HG03439 (cell line): Measurements from ENCODE around the gene ZFPL1.

ENCODE experiments used
- ATAC-seq: cut with Tn5 transposase; IDR thresholded peaks from one replicate; pipeline ENCODE4 v1.9.1; 2021; ENCODE audit warnings: mild to moderate bottlenecking, moderate library complexity; ENCODE audit not compliant: unreplicated experiment

Gene ZFPL1

GRCh38 chr11:65083834-65084597, at the start of gene ZFPL1, which contains the start of gene CDCA5:
Gene ZFPL1 (plus strand): TSS chr11:65084222. CDS start chr11:65084699, 477 bp downstream.
Gene CDCA5 (minus strand): TSS chr11:65084040. CDS start chr11:65083978, 62 bp downstream.
- peak; percentile 80 for ATAC-seq

DNA sequence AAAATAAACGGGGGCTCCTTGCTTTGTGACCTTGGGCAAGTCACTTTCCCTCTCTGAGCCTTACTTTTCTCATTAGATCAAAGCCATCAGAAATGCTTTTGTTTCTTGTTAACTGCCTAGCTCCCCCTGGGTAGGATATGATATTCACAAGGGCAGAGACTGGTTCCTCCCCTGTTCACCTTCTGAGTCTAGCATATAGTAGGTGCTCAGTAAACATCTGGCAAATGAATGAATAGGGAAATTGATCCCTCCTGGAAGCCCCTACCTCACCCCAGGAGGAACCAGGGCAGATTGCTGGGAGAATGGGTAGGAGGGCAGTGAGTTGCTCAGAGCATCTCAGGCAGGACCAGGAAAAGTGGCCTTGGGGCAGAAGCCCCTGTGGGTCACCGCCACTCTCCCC, 49.6 kb upstream of the ZFPL1 start:
- ATAC-seq, result no peak

GRCh38 chr11:65035579-65035978, 48.4 kb upstream of the ZFPL1 start:
- no peak for ATAC-seq

DNA sequence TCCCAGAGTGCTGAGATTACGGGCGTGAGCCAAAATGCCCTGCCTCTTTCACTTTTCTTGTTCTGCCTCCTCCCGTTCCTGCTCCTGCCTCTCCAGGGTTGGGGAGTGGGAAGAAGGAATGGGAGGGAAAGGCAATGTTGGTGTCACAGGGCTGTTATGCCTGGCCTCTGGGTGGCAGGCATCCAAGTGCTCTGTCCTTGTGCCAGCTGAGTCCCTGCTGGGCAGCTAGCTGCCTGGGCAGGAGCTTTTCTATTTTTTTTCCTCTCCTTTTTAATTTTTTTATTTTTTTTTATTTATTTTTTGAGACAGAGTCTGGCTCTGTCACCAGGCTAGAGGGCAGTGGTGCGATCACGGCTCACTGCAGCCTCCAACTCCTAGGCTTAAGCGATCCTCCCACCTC, 47.1 kb upstream of the ZFPL1 start:
- ATAC-seq, result no peak

DNA sequence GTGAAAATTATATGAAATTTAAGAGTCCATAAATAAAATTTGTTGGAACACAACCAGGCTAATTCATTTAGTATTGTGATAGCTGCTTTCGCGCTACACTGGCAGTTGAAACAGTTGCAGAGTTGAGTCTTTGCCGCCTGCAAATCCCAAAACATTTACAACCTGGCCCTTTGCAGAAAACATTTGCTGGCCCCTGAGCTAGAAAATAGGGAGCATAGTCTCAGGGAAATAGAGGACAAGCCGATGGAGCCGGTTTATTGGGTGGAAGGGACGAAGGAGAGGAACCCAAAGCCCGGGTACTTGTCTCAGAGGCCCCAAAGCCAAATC, 43.5 kb upstream of the ZFPL1 start:
- no peak for ATAC-seq

GRCh38 chr11:65040847-65041622, 43.0 kb upstream of the ZFPL1 start, which contains the start of gene SAC3D1:
Gene SAC3D1 (plus strand): TSS chr11:65041210. CDS start chr11:65041293, 83 bp downstream.
- ATAC-seq, result peak; percentile 81

DNA sequence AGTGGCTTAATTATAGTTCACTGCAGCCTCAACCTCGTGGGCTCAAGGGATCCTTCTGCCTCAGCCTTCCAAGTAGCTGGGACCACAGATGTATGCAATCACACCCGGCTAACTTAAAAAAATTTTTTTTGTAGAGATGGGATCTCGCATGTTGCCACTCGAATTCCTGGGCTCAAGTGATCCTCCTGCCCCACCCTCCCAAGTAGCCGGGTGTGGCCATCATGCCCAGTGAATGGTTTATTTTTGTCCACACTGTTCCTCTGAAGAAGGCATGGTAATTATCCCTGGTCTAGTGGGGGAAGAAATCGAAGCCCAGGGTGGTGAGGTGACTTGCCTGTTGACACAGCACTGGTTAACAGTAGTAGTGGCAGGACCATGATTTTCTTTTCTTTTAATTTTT, 41.1 kb upstream of the ZFPL1 start:
- ATAC-seq, result no peak

DNA sequence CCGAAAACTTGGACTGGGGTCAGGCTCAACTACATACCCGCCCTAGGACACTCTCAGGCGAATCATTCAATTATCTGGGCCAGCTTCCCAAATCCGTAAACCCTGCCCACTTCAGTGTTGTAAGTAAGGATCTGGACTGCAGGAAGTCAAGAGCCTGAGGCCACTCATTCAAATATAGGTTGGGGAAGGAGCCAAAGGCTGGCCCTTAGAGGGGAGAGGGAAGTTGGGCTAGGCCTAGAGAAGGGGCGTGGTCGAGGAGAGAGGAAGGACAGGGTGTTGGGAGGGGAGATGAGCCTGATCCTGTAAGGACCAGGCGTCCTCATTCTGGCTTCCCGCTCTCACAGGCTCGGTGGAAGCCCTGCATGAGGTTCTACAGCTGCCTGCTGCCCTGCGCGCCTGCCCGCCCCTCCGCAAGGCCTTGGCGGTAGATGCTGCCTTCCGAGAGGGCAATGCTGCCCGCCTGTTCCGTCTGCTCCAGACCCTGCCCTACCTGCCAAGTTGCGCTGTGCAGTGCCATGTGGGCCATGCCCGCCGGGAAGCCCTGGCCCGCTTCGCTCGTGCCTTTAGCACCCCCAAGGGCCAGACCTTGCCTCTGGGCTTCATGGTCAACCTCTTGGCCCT, 40.0 kb upstream of the ZFPL1 start:
- ATAC-seq, result no peak

DNA sequence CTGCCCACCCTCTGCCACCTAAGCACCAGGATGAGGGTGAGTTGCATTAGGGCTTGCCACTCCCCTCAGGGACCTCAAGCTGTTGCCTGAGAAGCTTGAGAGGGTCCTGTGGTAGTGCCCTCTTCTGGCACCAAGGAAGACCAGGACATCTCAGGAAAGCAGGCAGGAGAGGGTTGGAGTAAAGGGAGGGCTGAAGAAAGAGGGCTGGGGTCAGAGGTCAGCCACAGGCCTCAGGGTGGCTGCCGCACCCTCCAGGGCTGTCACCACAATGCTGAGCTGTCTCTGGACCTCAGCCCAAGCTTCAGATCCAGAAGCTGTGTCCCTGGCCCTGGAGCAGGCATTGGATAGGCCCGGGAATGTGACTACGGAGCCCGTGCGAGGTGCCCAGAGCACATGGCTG, 39.0 kb upstream of the ZFPL1 start:
- ATAC-seq, result no peak

GRCh38 chr11:65045728-65046127, 38.3 kb upstream of the ZFPL1 start:
- no peak for ATAC-seq

DNA sequence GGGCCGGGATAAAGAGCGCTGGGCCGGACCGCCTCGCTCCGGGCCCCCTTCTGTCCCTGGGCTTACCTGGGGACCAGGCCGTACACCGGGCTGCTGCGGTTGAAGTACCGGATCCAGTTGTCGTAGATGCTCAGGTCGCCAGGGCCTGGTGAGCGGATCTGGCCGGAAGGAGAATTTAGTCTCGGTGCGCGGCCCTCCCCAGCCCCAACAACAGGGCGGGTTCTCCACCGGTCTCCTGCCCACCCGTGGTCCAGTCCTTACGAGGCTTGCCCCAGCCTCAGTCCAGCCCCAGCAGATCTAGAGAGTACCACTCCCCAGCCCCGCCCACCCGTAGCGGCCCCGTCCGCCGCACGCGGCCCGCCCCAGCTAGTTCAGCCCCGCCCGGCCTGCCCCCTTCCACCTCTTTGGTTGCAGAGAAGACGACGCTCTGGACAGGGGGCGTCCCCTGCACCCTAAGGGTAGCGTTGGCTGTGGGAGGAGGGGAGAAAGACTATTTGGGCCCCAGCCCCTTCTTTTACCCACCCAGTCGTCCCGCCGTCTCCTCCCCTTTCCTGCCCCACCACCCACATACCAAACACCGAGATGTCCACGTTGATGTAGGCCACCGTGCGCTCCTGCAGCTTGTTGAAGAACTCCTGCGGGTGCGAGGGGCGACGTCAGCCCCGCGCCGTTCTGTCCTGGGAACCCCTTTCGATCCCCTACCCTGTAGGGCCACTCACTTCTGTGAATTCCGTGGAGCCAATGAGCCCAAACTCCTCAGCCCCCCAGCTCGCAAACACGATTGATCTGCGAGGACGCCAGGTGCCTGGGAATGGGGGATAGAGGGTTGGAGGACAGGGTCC, 36.2 kb upstream of the ZFPL1 start:
- ATAC-seq, result no peak

DNA sequence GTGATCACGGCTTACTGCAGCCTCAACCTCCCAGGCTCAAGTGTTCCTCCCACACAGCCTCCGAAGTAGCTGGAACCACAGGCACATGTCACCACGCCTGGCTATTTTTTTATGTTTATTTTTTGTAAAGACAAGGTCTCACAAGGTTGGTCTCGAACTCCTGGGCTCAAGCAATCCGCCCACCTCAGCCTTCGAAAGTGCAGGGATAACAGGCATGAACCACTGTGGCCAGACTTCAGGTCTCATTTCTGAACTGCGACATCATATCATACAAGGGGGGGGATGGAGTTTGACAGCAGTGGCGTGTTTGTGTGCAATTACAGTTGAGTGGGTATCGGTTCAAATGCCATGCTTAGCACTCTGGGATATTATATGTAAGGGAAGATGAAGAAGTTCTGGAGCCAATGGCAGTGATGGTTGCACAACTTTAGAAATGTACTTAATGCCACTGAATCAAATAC, 32.6 kb upstream of the ZFPL1 start:
- ATAC-seq, result no peak

- no peak for ATAC-seq
Measured at GRCh38 chr11:65053827-65054508, 30.1 kb upstream of the ZFPL1 start.

GRCh38 chr11:65055538-65055937, 28.5 kb upstream of the ZFPL1 start:
- no peak for ATAC-seq

- ATAC-seq, result no peak
Measured at GRCh38 chr11:65056999-65057398, 27.0 kb upstream of the ZFPL1 start.

DNA sequence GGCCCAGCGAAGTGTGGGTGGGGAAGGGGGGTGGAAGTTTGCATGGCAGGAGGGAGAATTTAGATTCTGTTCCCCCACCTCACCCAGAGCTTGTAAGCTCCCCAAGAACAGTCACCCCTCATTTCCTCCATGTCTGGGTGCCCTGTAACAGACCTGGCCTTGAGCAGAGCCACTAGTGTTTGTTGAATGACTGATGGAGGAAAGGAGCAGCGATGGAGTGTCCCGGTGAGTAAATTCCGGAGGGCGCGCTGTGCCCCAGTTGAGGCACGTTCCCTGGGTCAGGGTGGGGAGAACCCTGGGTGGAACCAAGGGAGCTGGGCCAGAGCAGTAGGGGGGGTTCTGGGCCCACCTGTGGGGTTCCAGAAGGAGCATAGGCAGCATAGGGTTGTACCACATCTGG, 26.5 kb upstream of the ZFPL1 start:
- ATAC-seq, result no peak

GRCh38 chr11:65058012-65058411, 26.0 kb upstream of the ZFPL1 start:
- ATAC-seq, result no peak

DNA sequence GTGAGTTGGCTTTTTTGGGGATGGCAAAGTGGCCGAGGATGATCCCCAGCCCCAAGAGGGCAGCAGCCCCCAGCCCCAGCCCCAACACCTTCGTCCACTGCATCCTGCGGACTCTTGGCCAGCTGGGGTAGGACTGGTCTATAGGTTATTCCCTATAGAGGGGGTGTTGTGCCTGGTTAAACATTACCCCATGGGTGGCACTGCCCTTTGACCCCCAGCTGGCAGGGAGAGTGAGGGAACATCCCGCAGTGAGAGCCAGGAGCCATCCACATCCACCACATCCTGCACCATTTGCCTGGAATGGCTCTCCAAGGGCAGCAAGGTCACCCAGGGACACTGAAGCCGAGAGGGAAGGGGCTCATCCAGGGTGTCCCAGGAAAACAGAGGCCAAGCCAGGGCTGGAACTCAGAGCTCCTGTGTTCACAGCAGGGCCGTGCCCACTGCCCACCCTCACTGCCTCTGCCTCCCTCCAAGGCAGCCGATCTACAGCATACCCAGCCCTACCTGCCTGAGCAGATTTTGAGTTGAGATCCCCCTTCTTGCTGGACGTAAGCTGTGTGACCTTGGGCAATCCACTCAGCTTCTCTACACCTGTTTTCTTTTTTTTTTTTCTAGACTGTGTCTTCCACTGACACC, 25.5 kb upstream of the ZFPL1 start, which contains the start of gene NAALADL1:
Gene NAALADL1 (minus strand): TSS at position 135 of the 636 bp plus-strand sequence. CDS start 32 bp downstream, at position 103.
- no peak for ATAC-seq

DNA sequence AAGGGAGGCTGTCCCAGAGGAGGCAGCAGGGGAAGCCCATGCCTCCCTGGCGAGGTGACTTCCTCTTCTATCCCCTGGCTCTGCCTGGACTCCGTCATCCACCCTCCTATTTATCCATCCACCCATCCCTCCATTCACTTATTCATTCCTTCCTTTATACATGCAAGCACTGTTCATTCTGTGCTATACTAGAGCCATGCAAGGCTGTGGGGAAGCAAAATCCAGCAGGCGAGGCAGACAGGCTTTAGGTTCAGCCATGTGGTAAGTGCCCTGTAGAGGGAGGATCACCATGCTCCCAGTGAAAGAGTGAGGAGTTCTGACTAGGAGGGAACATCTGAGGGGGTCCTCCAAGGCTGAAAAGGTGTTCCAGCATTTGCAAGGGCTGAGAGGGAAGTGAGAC, 24.5 kb upstream of the ZFPL1 start:
- no peak for ATAC-seq
